SK-N-SH (cell line): ENCODE data around the gene NEK5.

ENCODE experiments used
- CTCF ChIP-seq: fragments of 200-600 bp; sonication (generic); IDR thresholded peaks from 2 replicates; pipeline ENCODE4 v1.6.1; 2017; ENCODE audit warnings: antibody characterized with exemption, mild to moderate bottlenecking, moderate library complexity
- EP300 ChIP-seq, 2 experiments: IDR thresholded peaks; 2 replicates each; pipeline versions ENCODE4 v1.4.0 to v1.6.1; 2012; ENCODE audit warnings: borderline replicate concordance in 1 of 2, low read depth in 1 of 2, low read length in 1 of 2
- EZH2phosphoT487 ChIP-seq: fragments of 200-600 bp; sonication (generic); IDR thresholded peaks from 2 replicates; pipeline ENCODE4 v1.6.1; 2017; ENCODE audit warnings: low read depth, mixed run types, mild to moderate bottlenecking, antibody characterized with exemption, moderate library complexity, borderline replicate concordance
- JUND ChIP-seq: IDR thresholded peaks from 2 replicates; pipeline ENCODE4 v1.4.0; 2012
- MXI1 ChIP-seq: IDR thresholded peaks from 2 replicates; pipeline ENCODE4 v1.6.1; 2012; ENCODE audit warnings: mild to moderate bottlenecking, low read depth, low read length, improper control_type of control experiment
- RAD21 ChIP-seq: IDR thresholded peaks from 2 replicates; pipeline ENCODE4 v1.6.1; 2012; ENCODE audit warnings: mild to moderate bottlenecking, low read length
- RCOR1 ChIP-seq: fragments of 150-350 bp; IDR thresholded peaks from 2 replicates; pipeline ENCODE4 v1.6.1; 2017; ENCODE audit warnings: antibody characterized with exemption, low read length
- SIN3A ChIP-seq: IDR thresholded peaks from 2 replicates; pipeline ENCODE4 v1.6.1; 2012; ENCODE audit warnings: low read depth, mild to moderate bottlenecking, low read length, moderate library complexity, borderline replicate concordance
- SMC3 ChIP-seq: IDR thresholded peaks from 2 replicates; pipeline ENCODE4 v1.6.1; 2012; ENCODE audit warnings: low read depth, low read length, improper control_type of control experiment
- TF ChIP-seq, protein P1 (sequence below): IDR thresholded peaks from 2 replicates; pipeline ENCODE4 v1.4.0; 2012; ENCODE audit warnings: low read depth

- TF ChIP-seq EZH2phosphoT487 (no peak), EP300 (IDR thresholded peaks at IDR 0.05; ENCODE audit: borderline replicate concordance in 1 of 2, low read depth in 1 of 2, low read length in 1 of 2) (no peak), JUND (no peak), RCOR1 (no peak), CTCF (no peak), MXI1 (no peak), SMC3 (no peak), SIN3A (no peak), RAD21 (no peak)
- TF ChIP-seq, protein P1, sequence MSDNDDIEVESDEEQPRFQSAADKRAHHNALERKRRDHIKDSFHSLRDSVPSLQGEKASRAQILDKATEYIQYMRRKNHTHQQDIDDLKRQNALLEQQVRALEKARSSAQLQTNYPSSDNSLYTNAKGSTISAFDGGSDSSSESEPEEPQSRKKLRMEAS = no peak
These were observed 25.5 kb downstream of the NEK5 start for GRCh38 chr13:52103386-52103785.
